HepG2 (cell line): Measurements from ENCODE around the gene CRKL. TPM values are rescaled to one million over a fixed set of nuclear protein-coding genes. Genes with fewer than 3 reads are reported as not detected.

ENCODE experiments used
- BCLAF1 ChIP-seq: fragments of 450-650 bp; IDR thresholded peaks from 2 replicates; pipeline ENCODE4 v1.6.1; 2017; ENCODE audit warnings: mild to moderate bottlenecking
- DDIT3 ChIP-seq: sonication (generic); formaldehyde crosslinking; IDR thresholded peaks from 2 replicates; pipeline ENCODE4 v1.4.0; 2020; ENCODE audit warnings: mild to moderate bottlenecking, missing genetic modification reagents
- DR1 ChIP-seq: sonication (generic); formaldehyde crosslinking; IDR thresholded peaks from 2 replicates; pipeline ENCODE4 v1.8.0; 2021; ENCODE audit warnings: mild to moderate bottlenecking, missing genetic modification reagents, inconsistent platforms
- MAFF ChIP-seq: IDR thresholded peaks from 2 replicates; pipeline ENCODE4 v1.6.1; 2011; ENCODE audit warnings: low read depth, low read length, improper control_type of control experiment
- MXD1 ChIP-seq: sonication (generic); formaldehyde crosslinking; IDR thresholded peaks from 2 replicates; pipeline ENCODE4 v1.4.0; 2020; ENCODE audit warnings: mild to moderate bottlenecking, missing genetic modification reagents
- PREB ChIP-seq: sonication (generic); formaldehyde crosslinking; IDR thresholded peaks from 2 replicates; pipeline ENCODE4 v1.4.0; 2020; ENCODE audit warnings: missing genetic modification reagents
- RNF2 ChIP-seq: fragments of 450-650 bp; conservative IDR thresholded peaks from 2 replicates; pipeline ENCODE4 v1.6.1; 2016; ENCODE audit warnings: low read depth
- TFAP4 ChIP-seq: sonication (generic); IDR thresholded peaks from 2 replicates; pipeline ENCODE4 v1.6.1; 2016; ENCODE audit warnings: low read depth, borderline replicate concordance
- TIGD3 ChIP-seq: sonication (generic); formaldehyde crosslinking; IDR thresholded peaks from 2 replicates; pipeline ENCODE4 v1.5.1; 2020; ENCODE audit warnings: mild to moderate bottlenecking, missing genetic modification reagents, borderline replicate concordance
- WIZ ChIP-seq: sonication (generic); formaldehyde crosslinking; IDR thresholded peaks from 2 replicates; pipeline ENCODE4 v1.5.1; 2020; ENCODE audit warnings: mild to moderate bottlenecking, missing genetic modification reagents
- ZBTB49 ChIP-seq: sonication (generic); formaldehyde crosslinking; IDR thresholded peaks from 2 replicates; pipeline ENCODE4 v1.4.0; 2020; ENCODE audit warnings: missing genetic modification reagents, borderline replicate concordance
- ZNF296 ChIP-seq: sonication (generic); formaldehyde crosslinking; conservative IDR thresholded peaks from 2 replicates; pipeline ENCODE4 v1.5.0; 2020; ENCODE audit warnings: mild to moderate bottlenecking, missing genetic modification reagents
- ZNF383 ChIP-seq: sonication (generic); formaldehyde crosslinking; IDR thresholded peaks from 2 replicates; pipeline ENCODE4 v1.4.0; 2020; ENCODE audit warnings: missing genetic modification reagents, mild to moderate bottlenecking, borderline replicate concordance
- ZNF639 ChIP-seq: conservative IDR thresholded peaks from 2 replicates; pipeline ENCODE4 v1.6.1; 2018; ENCODE audit warnings: missing genetic modification reagents
- ZNF678 ChIP-seq: sonication (generic); formaldehyde crosslinking; IDR thresholded peaks from 2 replicates; pipeline ENCODE4 v1.4.0; 2020; ENCODE audit warnings: mild to moderate bottlenecking, missing genetic modification reagents
- ZNF7 ChIP-seq: IDR thresholded peaks from 2 replicates; pipeline ENCODE4 v1.6.1; 2016; ENCODE audit warnings: missing biosample characterization, missing genetic modification reagents
- polyA plus RNA-seq, 8 experiments: library from polyadenylated mRNA; depleted of rRNA in 3 of 8; stranded (reverse) in 7 of 8; unstranded in 1 of 8; fragments of >200 nt; fragmentation: Illumina TruSeq in 4 of 8; extraction: Trizol in 4 of 8; gene quantifications; 2 replicates each; pipeline versions ENCODE4 v1.2.1 to v1.2.3, GENCODE V29; 2011 to 2016; ENCODE audit warnings: low read depth in 4 of 8, missing spikeins in 1 of 8, mixed read lengths in 1 of 8; ENCODE audit not compliant: insufficient read depth in 1 of 8
- total RNA-seq, 5 experiments: library from RNA; depleted of rRNA; stranded (reverse); fragments of >200 nt; fragmentation: Illumina TruSeq; extraction: Trizol; gene quantifications; 2 replicates each; pipeline ENCODE4 v1.2.3, GENCODE V29; 2016; ENCODE audit warnings: low read depth in 1 of 5

The CRKL gene
- total and polyA plus RNA-seq, 2 of the 13 experiments (the other 11 are each of a cell fraction or from before 2014, with no cell fraction given), result 37.4 to 60.6 TPM

GRCh38 chr22:20952544-20953341 lies 35.5 kb downstream of the CRKL start (continued):
- TF ChIP-seq ZNF639 (no peak), DDIT3 (CRISPR knock-in tag) (no peak), ZBTB49 (CRISPR knock-in tag) (no peak), MXD1 (CRISPR knock-in tag) (no peak), BCLAF1 (no peak), RNF2 (no peak), ZNF296 (CRISPR knock-in tag) (no peak), DR1 (CRISPR knock-in tag) (no peak), PREB (CRISPR knock-in tag) (no peak), TIGD3 (no peak), MAFF (no peak), ZNF7 (CRISPR knock-in tag) (no peak), WIZ (CRISPR knock-in tag) (no peak), TFAP4 (peak; percentile 98), ZNF383 (no peak), ZNF678 (CRISPR knock-in tag) (no peak)
